CD4-positive, alpha-beta T cell treated with Interleukin-21 for 1 hour (primary cell): ENCODE measurements around the gene ATP6V0C.

Experiments
- DNase-seq: peaks from one replicate; pipeline ENCODE4 v3.0.0-alpha.2; 2020

The ATP6V0C gene

DNA sequence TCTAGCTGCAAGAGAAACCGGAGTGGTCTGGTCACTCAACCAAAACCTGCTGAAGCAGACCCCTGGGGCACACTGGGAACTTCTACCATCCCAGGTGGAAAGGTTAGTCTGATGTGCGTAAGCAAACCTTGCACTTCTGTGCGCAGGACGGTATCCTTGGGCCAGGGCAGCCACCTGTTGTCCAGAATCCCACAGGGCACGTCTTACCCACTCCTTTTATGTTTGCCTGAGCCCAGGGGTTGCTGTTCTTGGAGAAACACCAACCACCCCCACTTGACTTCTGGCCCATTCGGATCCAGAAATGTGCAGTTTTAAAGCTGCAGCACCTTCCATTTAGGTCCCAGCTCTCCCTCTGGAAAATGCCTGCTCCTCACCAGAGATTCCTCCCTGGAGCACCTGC lies 20.1 kb upstream of the ATP6V0C start:
- no peak for DNase-seq

- DNase-seq: no peak
Observed at GRCh38 chr16:2494616-2495015, 19.1 kb upstream of the ATP6V0C start.

- DNase-seq: no peak
Observed at GRCh38 chr16:2495041-2495440, 18.7 kb upstream of the ATP6V0C start.

- DNase-seq: no peak
Observed at GRCh38 chr16:2496223-2497115, 17.3 kb upstream of the ATP6V0C start.

- no peak for DNase-seq
Observed at GRCh38 chr16:2497116-2497630, 16.6 kb upstream of the ATP6V0C start.

DNA sequence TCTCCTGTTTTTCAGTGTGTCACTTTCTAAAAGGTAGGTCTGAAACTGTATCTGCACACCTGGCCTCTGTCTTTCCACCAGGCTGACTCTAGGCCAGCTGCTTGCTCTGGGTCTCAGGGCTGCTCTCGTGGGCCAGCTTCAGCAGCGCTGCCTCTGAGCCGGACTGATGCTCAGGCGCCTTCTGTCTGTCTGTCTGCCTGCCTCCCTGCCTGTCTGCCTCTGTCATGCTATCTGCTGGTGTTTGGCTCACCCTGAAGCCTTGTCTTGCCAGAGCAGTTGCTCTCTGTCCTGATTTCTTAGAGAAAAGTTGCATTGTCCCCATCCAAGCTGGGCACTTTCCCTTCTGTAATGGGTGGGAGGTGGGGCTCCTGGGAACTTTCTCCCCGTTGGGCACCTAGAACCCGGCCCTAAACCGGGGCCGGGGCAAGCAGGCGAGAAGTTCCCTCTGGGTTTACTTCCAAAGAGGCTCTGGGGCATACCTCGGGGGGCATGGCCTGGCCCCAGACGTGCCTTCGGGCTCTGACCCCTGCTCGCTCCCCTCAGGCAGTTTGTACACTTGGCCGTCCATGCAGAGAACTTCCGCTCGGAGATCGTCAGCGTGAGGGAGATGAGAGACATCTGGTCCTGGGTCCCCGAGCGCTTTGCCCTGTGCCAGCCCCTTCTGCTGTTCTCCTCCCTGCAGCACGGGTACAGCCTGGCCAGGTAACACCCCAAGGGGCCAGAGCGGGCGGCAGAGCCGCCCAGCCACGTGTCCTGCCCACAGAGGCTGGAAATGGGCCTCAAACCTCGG lies 15.9 kb upstream of the ATP6V0C start:
- no peak for DNase-seq

DNA sequence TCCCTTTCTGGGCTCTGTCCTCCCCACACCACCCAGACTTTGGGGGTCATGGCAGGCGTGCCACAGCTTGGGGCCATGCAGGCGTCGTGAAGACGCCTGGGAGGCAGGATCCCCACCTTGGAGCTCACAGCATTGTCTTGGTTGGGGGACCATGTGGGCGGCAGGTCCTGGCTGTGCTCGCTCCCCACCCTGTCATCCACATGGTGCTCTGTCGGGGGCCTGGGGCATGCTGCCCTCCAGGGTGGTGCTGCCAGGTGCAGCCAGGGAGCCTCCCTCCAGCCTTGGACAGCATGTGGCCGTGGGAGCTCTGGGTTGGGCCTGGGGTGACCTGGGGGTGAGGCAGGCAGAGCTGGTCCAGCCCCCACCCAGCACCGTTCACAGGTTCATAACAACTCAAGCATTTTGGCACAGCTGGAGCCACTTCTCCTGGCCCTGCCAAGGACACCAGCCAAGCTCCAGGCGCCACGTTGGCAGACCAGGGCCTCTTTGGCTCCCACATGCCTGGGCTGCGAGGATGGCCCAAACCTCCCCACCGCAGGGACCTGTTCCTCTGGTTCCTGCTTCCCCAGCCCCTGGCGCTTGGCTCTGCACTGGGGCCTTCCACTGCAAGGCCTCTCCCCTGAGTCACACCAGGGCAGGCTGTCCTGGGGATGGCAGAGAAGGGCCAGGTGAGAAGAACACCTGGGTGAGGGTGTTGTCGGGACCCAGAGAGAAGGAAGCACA lies 15.1 kb upstream of the ATP6V0C start:
- DNase-seq: no peak

GRCh38 chr16:2499454-2499853 lies 14.3 kb upstream of the ATP6V0C start:
- DNase-seq: no peak

- no peak for DNase-seq
Observed at GRCh38 chr16:2499890-2500429, 13.8 kb upstream of the ATP6V0C start.

GRCh38 chr16:2500430-2500917 lies 13.3 kb upstream of the ATP6V0C start:
- no peak for DNase-seq

- peak; percentile 81 for DNase-seq
Observed at GRCh38 chr16:2500918-2501750, 12.6 kb upstream of the ATP6V0C start.

GRCh38 chr16:2501946-2502895 lies 11.5 kb upstream of the ATP6V0C start:
- DNase-seq: no peak

GRCh38 chr16:2505695-2506094 lies 8.1 kb upstream of the ATP6V0C start:
- no peak for DNase-seq

- DNase-seq: no peak
Observed at GRCh38 chr16:2507052-2507659, 6.6 kb upstream of the ATP6V0C start.

DNA sequence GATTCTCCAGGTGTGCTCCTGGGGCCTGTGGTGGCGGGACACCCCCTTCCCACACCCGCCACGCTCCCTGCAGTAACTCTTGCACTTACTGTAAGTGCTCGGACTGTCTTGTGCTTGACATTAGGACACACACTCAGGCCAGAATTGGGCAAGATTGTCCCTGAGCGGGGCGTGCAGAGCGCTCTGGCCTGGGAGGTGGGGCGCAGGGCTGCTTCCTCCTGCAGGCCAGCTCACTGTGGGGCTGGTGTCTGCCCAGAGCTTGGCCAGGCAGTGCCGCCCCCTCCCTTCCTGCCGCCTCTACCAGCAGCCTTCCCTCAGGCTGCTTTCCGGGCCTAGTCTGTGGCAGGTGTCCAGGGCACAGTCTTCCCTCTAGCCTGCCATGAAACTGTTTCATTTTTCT lies 6.1 kb upstream of the ATP6V0C start:
- DNase-seq: no peak

GRCh38 chr16:2508722-2509400 lies 4.9 kb upstream of the ATP6V0C start:
- no peak for DNase-seq

GRCh38 chr16:2511128-2511800 lies 2.5 kb upstream of the ATP6V0C start:
- no peak for DNase-seq

DNA sequence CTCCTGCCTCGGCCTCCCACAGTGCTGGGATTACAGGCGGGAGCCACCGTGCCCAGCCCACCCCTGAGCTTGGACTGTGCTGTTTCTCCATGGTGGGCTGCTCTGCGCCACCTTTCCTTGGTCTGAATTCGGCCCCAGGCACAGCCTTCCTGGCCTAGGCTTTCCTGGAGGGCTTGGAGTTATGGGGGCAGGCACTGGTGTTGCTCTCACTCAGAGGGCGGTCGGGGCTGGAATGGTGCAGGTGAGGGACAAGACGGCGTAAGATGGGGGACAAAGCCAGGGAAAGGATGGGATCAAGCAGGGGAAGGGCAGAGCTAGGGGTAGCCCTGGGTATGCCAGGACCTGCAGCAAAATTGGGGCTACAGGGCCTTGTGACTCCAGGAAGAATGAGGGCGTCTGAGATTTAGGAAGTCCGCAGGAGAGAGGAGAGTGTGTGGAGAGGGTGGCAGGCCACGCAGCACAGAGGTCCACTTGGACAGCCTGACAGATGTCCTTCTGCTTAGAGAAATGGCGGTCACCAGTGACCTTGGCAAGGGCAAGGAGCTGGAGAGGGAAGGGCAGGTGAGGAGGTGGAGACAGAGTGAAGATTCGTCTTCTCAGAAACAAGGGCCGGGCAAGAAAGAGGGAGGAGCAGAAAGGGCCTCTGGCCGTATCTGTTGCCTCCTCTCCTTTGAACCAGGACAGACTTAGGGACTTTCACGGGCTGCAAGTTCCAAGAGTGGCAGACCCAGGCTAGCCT lies 1.6 kb upstream of the ATP6V0C start:
- no peak for DNase-seq
